DOHH2 (cell line): Measurements from ENCODE around the gene TP53I11.

ENCODE experiments used
- H3F3A ChIP-seq: fragments of 200-600 bp; sonication (generic), shearing (Covaris generic); 2 replicates; pipeline ENCODE4 v1.6.0; 2016; ENCODE audit warnings: antibody characterized with exemption, mild to moderate bottlenecking; ENCODE audit not compliant: control insufficient read depth, insufficient read depth
- H3K27ac ChIP-seq: fragments of 200-600 bp; sonication (generic); 2 replicates; pipeline ENCODE4 v1.5.1; 2014; ENCODE audit warnings: low read depth, mild to moderate bottlenecking, low read length, moderate library complexity
- H3K27me3 ChIP-seq: fragments of 200-600 bp; sonication (generic); 2 replicates; pipeline ENCODE4 v1.6.1; 2014; ENCODE audit warnings: mild to moderate bottlenecking, low read length, mixed read lengths; ENCODE audit not compliant: control insufficient read depth
- H3K36me3 ChIP-seq: fragments of 200-600 bp; sonication (generic); 2 replicates; pipeline ENCODE4 v1.6.1; 2014; ENCODE audit warnings: mild to moderate bottlenecking, low read length, moderate library complexity, mixed read lengths; ENCODE audit not compliant: control insufficient read depth
- H3K4me1 ChIP-seq: fragments of 200-600 bp; sonication (generic); 2 replicates; pipeline ENCODE4 v1.6.1; 2014; ENCODE audit warnings: mild to moderate bottlenecking, low read length, mixed read lengths; ENCODE audit not compliant: control insufficient read depth
- H3K4me2 ChIP-seq: fragments of 200-600 bp; sonication (generic); 2 replicates; pipeline ENCODE4 v1.6.0; 2014; ENCODE audit warnings: mild to moderate bottlenecking, low read length, moderate library complexity
- H3K4me3 ChIP-seq: fragments of 200-600 bp; sonication (generic); 2 replicates; pipeline ENCODE4 v1.5.1; 2014; ENCODE audit warnings: mild to moderate bottlenecking, low read length, mixed read lengths
- H3K79me2 ChIP-seq: fragments of 200-600 bp; sonication (generic); 2 replicates; pipeline ENCODE4 v1.6.1; 2014; ENCODE audit warnings: mild to moderate bottlenecking, low read length, mixed read lengths; ENCODE audit not compliant: control insufficient read depth
- H3K9me2 ChIP-seq: fragments of 200-600 bp; sonication (generic); replicated peaks from 2 replicates; pipeline ENCODE4 v1.6.1; 2014; ENCODE audit warnings: mild to moderate bottlenecking, low read length, mixed read lengths; ENCODE audit not compliant: control insufficient read depth
- H3K9me3 ChIP-seq: fragments of 200-600 bp; sonication (generic); 2 replicates; pipeline ENCODE4 v1.6.1; 2014; ENCODE audit warnings: antibody characterized with exemption, low read length, mixed read lengths; ENCODE audit not compliant: control insufficient read depth, insufficient read depth
- H4K20me1 ChIP-seq: fragments of 200-600 bp; sonication (generic); 2 replicates; pipeline ENCODE4 v1.6.0; 2014; ENCODE audit warnings: low read depth, mild to moderate bottlenecking, antibody characterized with exemption, low read length, moderate library complexity; ENCODE audit not compliant: control insufficient read depth, insufficient read depth
- CTCF ChIP-seq: fragments of 200-600 bp; sonication (generic); IDR thresholded peaks from one replicate; pipeline ENCODE4 v1.5.1; 2014; ENCODE audit warnings: antibody characterized with exemption, mild to moderate bottlenecking, low read depth, low read length; ENCODE audit not compliant: poor library complexity, severe bottlenecking
- EZH2phosphoT487 ChIP-seq: fragments of 200-600 bp; sonication (generic); IDR thresholded peaks from 2 replicates; pipeline ENCODE4 v1.6.1; 2017; ENCODE audit warnings: borderline replicate concordance, mild to moderate bottlenecking, antibody characterized with exemption, low read length, moderate library complexity, mixed read lengths

TP53I11 gene

DNA sequence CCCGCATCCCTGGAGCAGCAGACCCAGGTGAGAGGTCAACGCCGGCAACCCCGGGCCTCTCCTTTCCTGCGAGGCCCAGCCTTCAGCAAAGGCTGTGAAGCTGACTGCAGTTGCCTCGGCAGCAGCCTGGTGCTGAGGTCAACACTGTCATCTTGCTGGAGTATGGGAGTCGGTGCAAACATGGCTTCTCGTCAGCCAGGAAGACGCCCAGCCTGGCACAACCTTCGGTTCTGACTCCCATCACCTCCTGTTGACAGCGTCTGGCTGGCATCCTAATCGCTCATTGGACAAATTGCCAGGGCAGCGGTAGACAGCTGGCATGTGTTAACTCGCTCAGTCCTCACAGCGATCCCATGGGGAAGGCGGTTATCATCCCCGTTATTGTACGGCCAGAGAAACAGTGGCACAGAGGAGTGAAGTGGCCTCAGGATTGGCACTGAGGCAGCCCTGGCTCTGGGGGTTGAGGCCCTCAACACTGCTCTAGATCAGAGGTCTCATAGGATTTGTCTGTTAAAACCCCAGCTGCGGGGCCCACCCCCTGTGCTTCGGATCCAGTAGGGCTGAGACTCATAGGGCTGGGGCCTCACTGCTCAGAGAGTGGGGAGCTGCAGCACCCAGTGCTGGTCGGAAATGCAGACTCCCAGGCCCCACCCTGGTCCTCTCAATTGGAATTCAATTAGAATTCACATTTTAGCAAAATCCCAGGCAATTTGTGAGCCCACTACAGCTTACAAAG is 39.3 kb upstream of the TP53I11 start:
- no peaks in the 10 kb centered on the region for H3K36me3 ChIP-seq
- H3K4me3 ChIP-seq: no peak overlapping the region
- H3K4me2 ChIP-seq: no peak overlapping the region
- H4K20me1 ChIP-seq: no peaks in the 10 kb centered on the region
- H3K9me3 ChIP-seq: no peaks in the 10 kb centered on the region
- TF ChIP-seq EZH2phosphoT487 (no peak), CTCF (no peak)
- H3K79me2 ChIP-seq: no peaks in the 10 kb centered on the region
- no peaks in the 10 kb centered on the region for H3K4me1 ChIP-seq
- H3K27ac ChIP-seq: no peak overlapping the region
- no peaks in the 10 kb centered on the region for H3F3A ChIP-seq
- H3K27me3 ChIP-seq: peaks cover 25% of the 10 kb centered on the region
- H3K9me2 ChIP-seq: no peaks in the 10 kb centered on the region

- Histone ChIP-seq H3K9me3 (no peaks in the 10 kb centered on the region), H3K79me2 (no peaks in the 10 kb centered on the region), H4K20me1 (no peaks in the 10 kb centered on the region), H3F3A (no peaks in the 10 kb centered on the region), H3K4me1 (no peaks in the 10 kb centered on the region), H3K9me2 (no peaks in the 10 kb centered on the region), H3K4me3 (no peak overlapping the region), H3K36me3 (no peaks in the 10 kb centered on the region), H3K27me3 (peaks cover 32% of the 10 kb centered on the region), H3K27ac (no peak overlapping the region), H3K4me2 (no peak overlapping the region)
- no peak for TF ChIP-seq CTCF
- TF ChIP-seq EZH2phosphoT487: no peak
Observed at GRCh38 chr11:44988981-44989635, 38.4 kb upstream of the TP53I11 start.

DNA sequence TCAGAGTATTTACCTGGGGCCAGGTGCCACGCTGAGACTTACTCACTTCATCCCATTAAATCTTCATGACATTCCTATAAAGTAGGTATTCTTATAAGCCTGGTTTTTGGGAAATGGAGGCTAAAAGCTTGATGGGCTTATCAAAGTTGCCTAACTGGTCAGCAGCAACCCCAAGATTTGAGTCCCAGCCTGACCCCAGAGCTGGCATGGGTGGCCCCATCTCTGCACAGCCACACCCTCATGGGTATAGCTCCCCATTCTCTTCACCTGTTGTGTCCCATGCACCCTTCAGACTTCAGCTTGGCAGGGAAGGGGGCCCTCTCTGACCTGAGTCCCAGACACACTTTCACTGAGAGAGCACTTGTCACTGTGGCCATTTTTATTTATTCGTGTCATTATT is 37.4 kb upstream of the TP53I11 start:
- Histone ChIP-seq H4K20me1 (no peaks in the 10 kb centered on the region), H3K79me2 (no peaks in the 10 kb centered on the region), H3K27ac (no peak overlapping the region), H3K4me3 (no peak overlapping the region), H3K9me3 (no peaks in the 10 kb centered on the region), H3K4me1 (no peaks in the 10 kb centered on the region), H3F3A (no peaks in the 10 kb centered on the region), H3K27me3 (peaks cover 32% of the 10 kb centered on the region), H3K9me2 (no peaks in the 10 kb centered on the region), H3K36me3 (no peaks in the 10 kb centered on the region), H3K4me2 (no peak overlapping the region)
- TF ChIP-seq CTCF: no peak
- TF ChIP-seq EZH2phosphoT487: no peak
